Measurements from ENCODE around the gene C6orf15. TPM values are rescaled to one million over a fixed set of nuclear protein-coding genes. Genes with fewer than 3 reads are reported as not detected.

Gene C6orf15
- total RNA-seq, 1 donor, result not detected

GRCh38 chr6:31131595-31131994 is 19.2 kb upstream of the C6orf15 start:
- DNase-seq (ENCODE audit: low read depth in 2 of 3, low spot score in 2 of 3), result no peak

GRCh38 chr6:31130751-31131150 is 18.4 kb upstream of the C6orf15 start:
- no peak for DNase-seq (ENCODE audit: low read depth in 2 of 3, low spot score in 2 of 3)

- DNase-seq (ENCODE audit: low read depth in 2 of 3, low spot score in 2 of 3), result no peak
Measured at GRCh38 chr6:31129130-31129529, 16.8 kb upstream of the C6orf15 start.

GRCh38 chr6:31128093-31128676 is 15.8 kb upstream of the C6orf15 start:
- peak; percentile 50 to 70 (median 62) for DNase-seq (ENCODE audit: low read depth in 2 of 3, low spot score in 2 of 3)

GRCh38 chr6:31126396-31127175 is 14.2 kb upstream of the C6orf15 start:
- DNase-seq (ENCODE audit: low read depth in 2 of 3, low spot score in 2 of 3), result no peak

- DNase-seq (ENCODE audit: low read depth in 2 of 3, low spot score in 2 of 3), result peak in 1 of 3 donors; percentile 38
Measured at GRCh38 chr6:31125586-31126363, 13.4 kb upstream of the C6orf15 start.

GRCh38 chr6:31125162-31125561 is 12.8 kb upstream of the C6orf15 start:
- DNase-seq (ENCODE audit: low read depth in 2 of 3, low spot score in 2 of 3), result no peak

GRCh38 chr6:31122791-31123706 is 10.7 kb upstream of the C6orf15 start:
- DNase-seq (ENCODE audit: low read depth in 2 of 3, low spot score in 2 of 3), result no peak

GRCh38 chr6:31121131-31121790 is 8.9 kb upstream of the C6orf15 start:
- no peak for DNase-seq (ENCODE audit: low read depth in 2 of 3, low spot score in 2 of 3)

- DNase-seq (ENCODE audit: low read depth in 2 of 3, low spot score in 2 of 3), result peak in 1 of 3 donors; percentile 21
Measured at GRCh38 chr6:31120151-31120915, 8.0 kb upstream of the C6orf15 start, which contains the start of gene CDSN. TSS of gene CDSN (minus strand) at chr6:31120446. CDS start at chr6:31120419, 27 bp downstream.

- DNase-seq (ENCODE audit: low read depth in 2 of 3, low spot score in 2 of 3), result no peak
Measured at GRCh38 chr6:31118178-31118577, 5.8 kb upstream of the C6orf15 start.

GRCh38 chr6:31116661-31117385 is 4.4 kb upstream of the C6orf15 start:
- DNase-seq (ENCODE audit: low read depth in 2 of 3, low spot score in 2 of 3), result no peak

- no peak for DNase-seq (ENCODE audit: low read depth in 2 of 3, low spot score in 2 of 3)
Measured at GRCh38 chr6:31115941-31116560, 3.7 kb upstream of the C6orf15 start.

- DNase-seq (ENCODE audit: low read depth in 2 of 3, low spot score in 2 of 3), result peak in 2 of 3 donors; percentile 54 to 76
Measured at GRCh38 chr6:31114970-31115849, 2.8 kb upstream of the C6orf15 start.

- DNase-seq (ENCODE audit: low read depth in 2 of 3, low spot score in 2 of 3), result no peak
Measured at GRCh38 chr6:31114541-31114878, 2.1 kb upstream of the C6orf15 start, which contains the start of gene PSORS1C1. TSS of gene PSORS1C1 (plus strand) at chr6:31114800. CDS start at chr6:31129633, 14,833 bp downstream.

GRCh38 chr6:31113861-31114540 is 1.6 kb upstream of the C6orf15 start:
- no peak for DNase-seq (ENCODE audit: low read depth in 2 of 3, low spot score in 2 of 3)

Measured in hematopoietic multipotent progenitor cell (in vitro differentiated cells).